NB4 (cell line): ENCODE results near the gene LPP.

Experiments used
- DNase-seq: peaks from one replicate; pipeline ENCODE4 v3.0.0; 2010; ENCODE audit warnings: low read depth
- H3K4me3 ChIP-seq: one replicate; pipeline ENCODE4 v1.5.1; 2011; ENCODE audit warnings: mild to moderate bottlenecking, low read depth, low read length, moderate library complexity
- MYC ChIP-seq: IDR thresholded peaks from 2 replicates; pipeline ENCODE4 v1.6.1; 2011; ENCODE audit warnings: low read depth, low read length
- POLR2A ChIP-seq: IDR thresholded peaks from 2 replicates; pipeline ENCODE4 v1.6.1; 2011; ENCODE audit warnings: mild to moderate bottlenecking; ENCODE audit not compliant: insufficient read length; ENCODE audit errors: extremely low read depth
- TF ChIP-seq, protein P1 (sequence below): IDR thresholded peaks from one replicate; pipeline ENCODE4 v1.5.1; 2012; ENCODE audit warnings: low read depth, low read length
- TF ChIP-seq, protein P2 (sequence below): IDR thresholded peaks from 2 replicates; pipeline ENCODE4 v1.6.1; 2011; ENCODE audit warnings: low read depth, low read length

LPP gene

DNA sequence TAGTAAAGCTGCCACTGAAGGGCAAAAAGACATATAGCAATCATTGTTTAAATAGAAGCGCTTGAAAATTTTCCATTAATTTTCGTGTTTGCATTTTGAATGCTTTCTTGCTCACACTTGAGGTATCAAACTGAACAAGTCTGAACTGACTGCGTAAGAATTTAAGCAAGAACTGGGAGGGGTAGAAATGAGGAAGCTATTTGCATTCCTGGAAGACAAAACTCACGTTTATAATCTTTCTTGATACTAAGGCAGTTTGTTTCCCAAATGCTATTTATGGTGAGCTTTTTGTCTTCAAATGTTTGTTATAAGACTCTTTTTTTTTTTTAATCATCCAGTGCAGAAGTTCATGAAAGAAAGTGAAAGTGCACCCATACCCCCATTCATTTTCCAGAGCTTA is 518.0 kb downstream of the LPP start:
- DNase-seq, result no peak
- TF ChIP-seq, protein P1, sequence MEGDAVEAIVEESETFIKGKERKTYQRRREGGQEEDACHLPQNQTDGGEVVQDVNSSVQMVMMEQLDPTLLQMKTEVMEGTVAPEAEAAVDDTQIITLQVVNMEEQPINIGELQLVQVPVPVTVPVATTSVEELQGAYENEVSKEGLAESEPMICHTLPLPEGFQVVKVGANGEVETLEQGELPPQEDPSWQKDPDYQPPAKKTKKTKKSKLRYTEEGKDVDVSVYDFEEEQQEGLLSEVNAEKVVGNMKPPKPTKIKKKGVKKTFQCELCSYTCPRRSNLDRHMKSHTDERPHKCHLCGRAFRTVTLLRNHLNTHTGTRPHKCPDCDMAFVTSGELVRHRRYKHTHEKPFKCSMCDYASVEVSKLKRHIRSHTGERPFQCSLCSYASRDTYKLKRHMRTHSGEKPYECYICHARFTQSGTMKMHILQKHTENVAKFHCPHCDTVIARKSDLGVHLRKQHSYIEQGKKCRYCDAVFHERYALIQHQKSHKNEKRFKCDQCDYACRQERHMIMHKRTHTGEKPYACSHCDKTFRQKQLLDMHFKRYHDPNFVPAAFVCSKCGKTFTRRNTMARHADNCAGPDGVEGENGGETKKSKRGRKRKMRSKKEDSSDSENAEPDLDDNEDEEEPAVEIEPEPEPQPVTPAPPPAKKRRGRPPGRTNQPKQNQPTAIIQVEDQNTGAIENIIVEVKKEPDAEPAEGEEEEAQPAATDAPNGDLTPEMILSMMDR, result no peak
- no peak for TF ChIP-seq MYC
- TF ChIP-seq POLR2A, result no peak
- TF ChIP-seq, protein P2, sequence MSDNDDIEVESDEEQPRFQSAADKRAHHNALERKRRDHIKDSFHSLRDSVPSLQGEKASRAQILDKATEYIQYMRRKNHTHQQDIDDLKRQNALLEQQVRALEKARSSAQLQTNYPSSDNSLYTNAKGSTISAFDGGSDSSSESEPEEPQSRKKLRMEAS, result no peak

DNA sequence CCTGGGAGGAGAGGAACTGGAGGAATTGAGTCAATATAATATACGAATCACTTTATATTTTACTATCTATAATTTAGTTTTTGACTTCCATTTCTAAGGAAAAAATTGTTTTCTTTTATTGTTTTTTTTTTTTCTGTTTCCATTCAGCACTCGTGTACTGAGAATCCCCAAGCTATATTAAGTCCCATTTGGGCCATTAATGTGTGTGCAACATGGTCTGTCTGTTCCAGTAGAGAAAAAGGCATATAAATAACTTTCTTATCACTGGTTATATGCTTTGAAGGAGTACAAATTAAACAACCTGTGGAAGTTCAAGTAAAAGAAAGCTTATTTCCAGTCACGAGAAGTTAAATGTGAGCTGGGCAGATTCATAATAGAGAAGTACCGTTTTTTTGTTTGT is 518.9 kb downstream of the LPP start:
- H3K4me3 ChIP-seq, result no peak overlapping the region
- no peak for DNase-seq
- TF ChIP-seq POLR2A (no peak), MYC (no peak)
- TF ChIP-seq, protein P1, result no peak
- TF ChIP-seq, protein P2, result no peak

More for the DNA sequence above, 518.0 kb downstream of the LPP start:
- no peak overlapping the region for H3K4me3 ChIP-seq

DNA sequence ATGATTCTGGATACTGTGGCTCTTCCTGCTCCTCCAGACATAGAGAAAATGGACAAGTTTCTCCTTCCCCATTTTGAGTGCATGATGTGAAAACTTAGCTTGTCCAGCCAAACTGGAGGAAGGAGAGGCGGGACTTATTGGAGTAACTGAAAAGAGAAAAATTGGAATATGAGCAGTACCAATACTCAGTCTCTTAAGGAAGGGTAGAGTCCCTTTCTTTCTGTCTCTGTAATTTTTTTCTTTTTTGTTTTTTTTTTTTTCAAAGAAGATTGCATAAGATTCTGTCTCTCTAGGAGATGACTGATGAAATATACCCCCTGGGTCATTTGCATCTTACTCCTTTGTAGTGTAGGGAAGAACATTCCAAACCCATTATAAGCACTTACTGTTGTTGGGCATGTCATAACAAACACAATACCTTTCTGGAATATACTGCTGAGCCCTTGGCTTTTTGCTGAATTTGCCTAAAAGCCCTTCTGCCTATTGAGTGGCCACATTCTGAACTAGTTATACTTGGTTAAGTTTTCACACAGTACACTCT is 519.8 kb downstream of the LPP start:
- no peak overlapping the region for H3K4me3 ChIP-seq
- DNase-seq, result no peak
- TF ChIP-seq, protein P2, result no peak
- TF ChIP-seq POLR2A, result no peak
- TF ChIP-seq, protein P1, result no peak
- TF ChIP-seq MYC, result no peak

DNA sequence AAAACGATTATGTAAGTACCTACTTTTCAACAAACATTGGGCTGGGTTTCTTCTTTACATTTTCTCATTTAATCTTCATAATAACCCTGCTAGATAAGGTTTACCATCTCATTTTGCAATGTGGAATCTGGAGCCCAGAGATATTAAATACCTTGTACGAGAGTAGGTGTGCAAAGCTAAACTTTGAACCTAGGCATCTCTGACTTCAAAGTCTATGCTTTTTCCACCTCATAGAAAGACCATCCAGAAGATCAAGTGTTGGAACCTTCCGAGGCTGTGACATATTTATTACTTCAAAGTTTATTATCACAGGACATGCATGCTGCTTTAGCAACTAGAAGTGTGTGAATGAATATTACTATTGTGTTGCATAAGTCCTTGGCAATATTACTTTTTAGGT is 520.6 kb downstream of the LPP start:
- H3K4me3 ChIP-seq, result no peak overlapping the region
- no peak for DNase-seq
- no peak for TF ChIP-seq POLR2A

DNA sequence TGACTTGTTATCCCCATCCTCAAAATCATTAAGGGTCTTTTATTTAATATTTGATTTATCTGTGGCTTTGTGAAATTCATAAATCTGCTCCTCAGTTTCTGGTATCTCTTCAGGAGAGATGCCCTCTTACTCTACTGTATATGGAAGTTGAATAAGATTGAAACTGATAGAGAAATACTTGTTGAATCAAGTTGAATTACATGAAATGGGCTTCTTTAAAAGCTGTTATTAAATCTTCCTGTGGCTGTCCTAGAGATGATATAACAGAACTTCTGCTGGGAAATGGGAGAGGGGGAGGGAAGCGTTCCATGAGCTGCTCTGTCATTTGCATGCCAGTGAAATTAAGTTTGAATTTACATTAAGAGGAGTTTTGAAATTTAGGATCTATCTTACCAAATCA is 523.4 kb downstream of the LPP start:
- no peak overlapping the region for H3K4me3 ChIP-seq
- DNase-seq, result no peak
- TF ChIP-seq, protein P1, result no peak
- TF ChIP-seq, protein P2, result no peak
- TF ChIP-seq POLR2A (no peak), MYC (no peak)

DNA sequence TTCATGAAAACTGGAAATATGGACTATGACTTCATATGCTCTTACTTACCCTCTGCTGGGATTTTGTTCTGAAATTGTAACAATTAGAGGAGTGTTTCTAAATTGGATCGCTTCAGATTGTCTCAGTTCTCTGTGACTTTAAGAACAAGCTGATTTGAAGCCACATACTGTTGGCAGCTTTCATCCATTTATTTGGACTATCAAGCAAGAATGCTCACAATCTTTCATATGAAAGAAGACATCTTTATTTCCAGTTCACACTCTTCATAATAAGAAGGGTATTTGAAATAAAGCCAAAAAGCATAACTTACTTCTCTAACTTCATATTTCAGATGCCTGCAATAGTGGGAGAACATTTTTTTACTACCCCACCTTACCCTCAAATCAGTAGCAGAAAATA is 526.2 kb downstream of the LPP start:
- H3K4me3 ChIP-seq, result no peak overlapping the region

More for the DNA sequence above, 526.2 kb downstream of the LPP start:
- no peak for DNase-seq
- TF ChIP-seq MYC (no peak), POLR2A (no peak)
- TF ChIP-seq, protein P2, result no peak
- TF ChIP-seq, protein P1, result no peak
